Stomach (tissue), 4 donors: ENCODE data around the gene ABCC10.

Experiments used
- EP300 ChIP-seq: sonication (generic); formaldehyde crosslinking; IDR thresholded peaks from one replicate; pipeline ENCODE4 v1.6.1; 2017; ENCODE audit warnings: antibody characterized with exemption
- POLR2A ChIP-seq, 4 donors: fragments of 450-650 bp; IDR thresholded peaks; one replicate each; pipeline ENCODE4 v1.6.1; 2016; ENCODE audit warnings: antibody characterized with exemption in 4 of 4, control low read depth in 2 of 4, mild to moderate bottlenecking in 1 of 4, moderate library complexity in 1 of 4
- TF ChIP-seq, protein P1 (sequence below), 7 experiments: fragments of 450-650 bp in 4 of 7; fragments of 200-600 bp in 3 of 7; sonication (generic) in 3 of 7; IDR thresholded peaks; one replicate each; pipeline ENCODE4 v1.5.1; 2016 to 2019; ENCODE audit warnings: antibody characterized with exemption in 7 of 7, control low read depth in 2 of 7, mild to moderate bottlenecking in 1 of 7

DNA sequence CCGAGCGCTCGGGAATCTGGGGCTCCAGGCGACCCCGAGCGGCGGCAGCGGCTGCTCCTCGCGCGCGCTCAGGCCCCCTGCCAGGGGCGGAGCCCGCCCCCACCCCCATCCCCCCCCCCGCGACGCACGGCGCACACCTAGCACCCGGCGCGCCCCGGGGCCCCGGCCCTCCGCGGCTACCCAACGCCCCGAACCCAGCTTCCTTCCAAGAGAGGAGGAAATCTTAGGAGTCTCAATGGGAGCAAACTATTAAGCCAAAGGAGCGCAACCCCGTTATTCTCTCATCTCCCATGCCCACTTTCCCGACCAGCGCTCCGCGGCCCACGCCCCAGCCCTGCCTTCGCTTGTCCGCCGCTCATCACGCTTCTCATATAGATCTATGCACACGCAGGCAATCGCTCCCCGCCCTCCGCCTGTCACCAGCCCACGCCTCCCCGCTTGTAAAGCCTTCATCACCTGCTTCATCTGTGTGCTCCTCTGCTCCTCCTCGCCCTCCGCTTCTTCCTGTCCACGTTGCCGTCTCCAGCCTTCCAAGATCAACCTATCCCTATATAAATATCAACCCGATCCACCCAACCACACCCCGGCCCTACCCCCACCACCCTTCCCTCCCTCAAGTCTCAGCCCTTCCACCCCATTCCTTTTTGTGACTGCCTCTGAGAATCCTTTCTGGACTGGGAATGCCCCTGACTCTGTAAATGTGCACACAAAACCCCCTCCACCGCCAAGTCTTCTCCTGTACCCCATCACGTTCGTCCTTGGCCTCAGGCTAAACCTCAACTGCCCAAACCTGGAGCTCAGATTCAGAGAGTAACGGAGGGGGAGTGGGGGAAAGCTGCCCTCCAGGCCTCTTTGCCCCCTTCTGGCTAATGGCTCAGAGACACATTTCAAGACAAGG is 28.4 kb downstream of the ABCC10 start, which contains the start of gene DLK2:
- TF ChIP-seq EP300 = no peak
- no peak for TF ChIP-seq POLR2A (IDR thresholded peaks at IDR 0.05)
- TF ChIP-seq, protein P1, sequence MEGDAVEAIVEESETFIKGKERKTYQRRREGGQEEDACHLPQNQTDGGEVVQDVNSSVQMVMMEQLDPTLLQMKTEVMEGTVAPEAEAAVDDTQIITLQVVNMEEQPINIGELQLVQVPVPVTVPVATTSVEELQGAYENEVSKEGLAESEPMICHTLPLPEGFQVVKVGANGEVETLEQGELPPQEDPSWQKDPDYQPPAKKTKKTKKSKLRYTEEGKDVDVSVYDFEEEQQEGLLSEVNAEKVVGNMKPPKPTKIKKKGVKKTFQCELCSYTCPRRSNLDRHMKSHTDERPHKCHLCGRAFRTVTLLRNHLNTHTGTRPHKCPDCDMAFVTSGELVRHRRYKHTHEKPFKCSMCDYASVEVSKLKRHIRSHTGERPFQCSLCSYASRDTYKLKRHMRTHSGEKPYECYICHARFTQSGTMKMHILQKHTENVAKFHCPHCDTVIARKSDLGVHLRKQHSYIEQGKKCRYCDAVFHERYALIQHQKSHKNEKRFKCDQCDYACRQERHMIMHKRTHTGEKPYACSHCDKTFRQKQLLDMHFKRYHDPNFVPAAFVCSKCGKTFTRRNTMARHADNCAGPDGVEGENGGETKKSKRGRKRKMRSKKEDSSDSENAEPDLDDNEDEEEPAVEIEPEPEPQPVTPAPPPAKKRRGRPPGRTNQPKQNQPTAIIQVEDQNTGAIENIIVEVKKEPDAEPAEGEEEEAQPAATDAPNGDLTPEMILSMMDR (IDR thresholded peaks at IDR 0.05) = no peak
